ENCODE measurements around the gene NRN1L.
A peak's percentile ranks its signal among the peaks of the same experiment; 100 is the strongest.
"Not testable (repeated sequence)": the region's sequence is repeated elsewhere in the genome, so short reads cannot be mapped to it uniquely, and the experiment has no call there.

The NRN1L gene

GRCh38 chr16:67883872-67884261, 818 bp upstream of the NRN1L start:
- DNase-seq = peak; percentile 78

DNA sequence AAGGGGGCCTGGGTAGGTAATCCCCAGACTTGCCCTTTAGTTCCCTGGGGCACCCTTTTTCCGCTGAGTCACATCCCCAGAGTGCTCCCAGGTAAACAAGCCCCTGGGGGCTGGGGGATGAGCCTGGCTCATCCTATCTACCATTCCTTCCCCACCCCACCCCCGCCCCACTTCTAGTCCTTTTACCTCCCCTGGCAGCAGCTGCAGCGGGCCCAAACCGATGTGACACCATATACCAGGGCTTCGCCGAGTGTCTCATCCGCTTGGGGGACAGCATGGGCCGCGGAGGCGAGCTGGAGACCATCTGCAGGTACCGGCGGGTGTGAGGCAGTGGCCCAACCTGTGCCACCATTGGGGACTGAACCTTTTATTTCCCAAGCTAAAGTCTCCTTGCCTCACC, 860 bp downstream of the NRN1L start:
- no peak for DNase-seq

- DNase-seq = no peak
These were observed 1.3 kb downstream of the NRN1L start for GRCh38 chr16:67885976-67886375.

GRCh38 chr16:67886387-67886786, 1.7 kb downstream of the NRN1L start:
- DNase-seq = no peak

- DNase-seq = no peak
These were observed 3.6 kb downstream of the NRN1L start for GRCh38 chr16:67888331-67888730.

GRCh38 chr16:67892375-67892774, 7.7 kb downstream of the NRN1L start:
- no peak for DNase-seq

DNA sequence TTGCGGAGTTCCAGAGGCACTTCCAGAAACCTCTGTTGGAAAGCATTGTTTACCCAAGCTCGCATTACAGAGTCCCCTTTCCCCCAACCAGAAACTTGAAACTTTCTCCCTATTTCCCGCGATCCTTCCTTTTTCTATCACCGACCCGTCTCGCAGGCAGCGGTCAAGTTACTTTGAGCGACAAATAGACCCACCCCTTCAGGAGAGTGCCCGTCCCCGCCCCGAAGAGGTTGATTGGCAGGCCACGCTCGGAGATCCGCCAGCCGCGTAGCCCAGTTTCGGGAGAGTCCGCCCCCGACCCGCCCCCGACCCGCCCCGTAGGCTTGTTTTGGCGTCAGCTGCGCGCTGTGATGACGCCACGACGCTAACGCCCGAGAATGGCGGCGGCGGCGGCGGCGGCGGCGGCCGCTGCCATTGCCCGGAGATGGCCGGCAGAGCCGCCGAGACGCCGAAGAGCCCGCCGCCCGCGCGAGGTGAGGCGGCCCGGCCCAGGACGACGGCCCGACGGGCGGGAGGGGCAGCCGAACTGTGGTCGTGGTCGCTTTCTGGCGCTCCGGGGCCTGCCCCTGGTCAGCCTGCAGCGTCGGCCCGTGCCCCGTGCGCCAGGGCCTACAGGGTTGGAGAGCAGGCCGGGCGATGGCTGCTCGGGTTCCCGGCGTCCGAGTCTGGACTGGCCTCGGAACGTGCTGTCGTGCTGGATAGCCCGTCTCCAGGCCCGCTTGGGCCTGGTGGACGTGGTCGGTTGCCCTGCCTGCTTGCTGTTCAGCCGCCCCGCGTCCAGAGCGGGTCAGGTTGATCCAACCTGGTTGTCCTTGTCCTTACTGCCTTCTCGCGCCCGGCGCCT, 8.4 kb downstream of the NRN1L start, which contains the start of gene PSKH1:
PSKH1 (plus strand) TSS at position 356 of the 844 bp plus-strand sequence. CDS start 15,496 bp downstream, outside the sequence.
- DNase-seq = peak; percentile 90

DNA sequence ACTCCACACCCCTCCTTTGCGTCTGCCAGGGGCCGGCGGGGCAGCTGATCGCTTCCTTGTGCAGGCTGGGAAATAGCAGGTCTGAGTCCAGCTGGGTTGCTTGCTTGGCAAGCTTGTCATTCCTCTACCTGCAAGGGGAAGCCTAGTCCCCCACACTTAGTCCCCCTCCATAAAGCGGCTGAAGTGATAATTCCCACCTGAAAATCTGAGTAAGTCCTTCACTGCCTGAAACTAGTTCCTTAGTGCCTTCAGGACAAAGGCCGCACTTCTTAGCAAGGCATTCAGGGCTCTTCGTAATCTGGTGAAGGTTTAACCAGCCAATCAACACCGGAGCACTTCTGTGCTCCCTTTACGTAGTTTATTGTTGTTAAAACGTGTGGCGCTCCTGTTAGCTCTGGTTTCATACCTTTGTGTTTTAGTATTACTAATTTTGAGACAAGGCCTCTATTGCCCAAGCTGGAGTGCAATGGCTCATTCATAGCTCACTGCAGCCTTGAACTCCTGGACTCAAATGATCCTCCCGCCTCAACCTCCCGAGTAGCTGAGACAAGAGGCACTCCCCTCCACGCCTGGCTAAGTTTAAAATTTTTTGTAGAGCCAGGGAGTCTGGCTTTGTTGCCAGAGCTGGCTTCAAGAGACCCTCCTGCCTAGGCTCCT, 9.2 kb downstream of the NRN1L start:
- DNase-seq = no peak

DNA sequence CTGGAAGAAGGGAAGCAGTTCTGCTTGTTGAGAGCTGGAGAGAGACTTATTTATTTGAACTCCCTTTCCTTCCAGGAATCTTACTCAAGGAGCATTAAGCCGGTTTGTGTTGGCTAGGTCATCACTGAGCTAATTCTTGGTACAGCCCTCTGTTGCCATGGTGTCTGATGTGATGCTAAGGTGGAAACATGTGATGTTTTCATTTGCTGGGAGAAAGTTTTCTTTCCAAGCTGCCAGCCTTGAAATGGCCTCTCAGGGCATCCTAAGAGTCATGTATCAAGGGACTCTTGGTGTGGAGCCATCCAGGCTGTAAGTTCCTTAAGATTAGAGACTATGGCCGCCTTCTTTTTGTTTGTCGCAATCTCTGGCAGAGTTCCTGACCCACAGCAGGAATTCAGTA, 12.5 kb downstream of the NRN1L start:
- DNase-seq = no peak

- no peak for DNase-seq
These were observed 17.0 kb downstream of the NRN1L start for GRCh38 chr16:67901734-67902133.

DNA sequence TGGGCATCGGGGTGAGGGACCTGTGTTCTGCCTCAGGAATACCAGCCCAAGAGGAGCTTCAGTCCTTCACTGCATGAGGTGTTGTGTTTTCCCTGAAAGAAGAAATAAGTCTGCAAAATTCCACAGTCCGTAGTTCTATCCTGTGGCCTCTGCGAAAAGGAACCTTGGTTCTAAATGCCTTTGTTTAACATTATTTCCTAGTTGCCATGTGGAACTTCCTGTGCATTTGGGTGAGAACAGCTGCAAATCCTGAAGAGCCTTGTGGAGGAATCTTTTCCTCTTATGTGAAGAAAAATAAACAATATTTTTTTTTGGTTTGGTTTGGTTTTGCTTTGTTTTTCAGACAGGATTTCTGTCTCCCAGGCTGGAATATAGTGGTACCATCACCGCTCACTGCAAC, 18.1 kb downstream of the NRN1L start:
- no peak for DNase-seq

DNA sequence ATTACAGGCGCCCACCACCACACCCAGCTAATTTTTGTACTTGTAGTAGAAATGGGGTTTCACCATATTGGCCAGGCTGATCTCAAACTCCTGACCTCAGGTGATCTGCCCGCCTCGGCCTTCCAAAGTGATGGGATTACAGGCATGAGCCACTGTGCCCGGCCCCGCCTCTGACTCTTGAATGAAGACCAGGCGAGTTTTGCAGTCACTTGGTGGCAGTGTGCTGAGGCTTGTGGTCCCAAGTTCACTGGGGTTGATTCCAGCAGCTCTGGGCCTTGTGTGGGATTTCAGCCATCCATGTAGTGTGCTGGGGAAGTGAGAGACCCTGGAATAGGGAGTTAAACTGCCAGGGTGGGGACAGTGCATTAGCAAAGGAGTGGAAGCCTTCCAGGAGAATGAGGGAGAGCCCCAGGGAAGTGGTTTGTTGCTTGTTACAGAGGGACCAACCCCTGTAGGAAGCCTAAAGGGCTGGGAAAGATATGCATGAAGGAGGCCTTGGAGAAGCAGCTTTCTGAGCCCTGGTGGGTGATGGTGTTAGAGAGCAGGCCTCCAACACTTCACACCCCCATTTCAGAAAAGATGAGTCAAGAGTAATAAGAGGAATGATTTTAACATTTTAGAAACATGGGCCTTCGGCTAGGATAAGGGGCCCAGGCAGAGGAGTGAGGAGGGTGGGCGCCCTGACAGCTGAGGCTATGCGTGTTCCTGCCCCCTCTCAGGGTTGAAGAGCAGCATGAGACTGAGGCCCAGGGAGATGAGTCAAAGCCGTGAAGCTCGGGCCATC, 22.9 kb downstream of the NRN1L start:
- DNase-seq = no peak

DNA sequence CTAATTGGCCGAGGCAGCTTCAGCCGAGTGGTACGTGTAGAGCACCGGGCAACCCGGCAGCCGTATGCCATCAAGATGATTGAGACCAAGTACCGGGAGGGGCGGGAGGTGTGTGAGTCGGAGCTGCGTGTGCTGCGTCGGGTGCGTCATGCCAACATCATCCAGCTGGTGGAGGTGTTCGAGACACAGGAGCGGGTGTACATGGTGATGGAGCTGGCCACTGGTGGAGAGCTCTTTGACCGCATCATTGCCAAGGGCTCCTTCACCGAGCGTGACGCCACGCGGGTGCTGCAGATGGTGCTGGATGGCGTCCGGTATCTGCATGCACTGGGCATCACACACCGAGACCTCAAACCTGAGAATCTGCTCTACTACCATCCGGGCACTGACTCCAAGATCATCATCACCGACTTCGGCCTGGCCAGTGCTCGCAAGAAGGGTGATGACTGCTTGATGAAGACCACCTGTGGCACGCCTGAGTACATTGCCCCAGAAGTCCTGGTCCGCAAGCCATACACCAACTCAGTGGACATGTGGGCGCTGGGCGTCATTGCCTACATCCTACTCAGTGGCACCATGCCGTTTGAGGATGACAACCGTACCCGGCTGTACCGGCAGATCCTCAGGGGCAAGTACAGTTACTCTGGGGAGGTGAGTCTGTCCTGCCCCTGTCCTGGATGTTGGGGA, 24.5 kb downstream of the NRN1L start:
- DNase-seq = no peak

- no peak for DNase-seq
These were observed 25.5 kb downstream of the NRN1L start for GRCh38 chr16:67910158-67910557.

- DNase-seq = no peak
These were observed 30.2 kb downstream of the NRN1L start for GRCh38 chr16:67914758-67915495.

DNA sequence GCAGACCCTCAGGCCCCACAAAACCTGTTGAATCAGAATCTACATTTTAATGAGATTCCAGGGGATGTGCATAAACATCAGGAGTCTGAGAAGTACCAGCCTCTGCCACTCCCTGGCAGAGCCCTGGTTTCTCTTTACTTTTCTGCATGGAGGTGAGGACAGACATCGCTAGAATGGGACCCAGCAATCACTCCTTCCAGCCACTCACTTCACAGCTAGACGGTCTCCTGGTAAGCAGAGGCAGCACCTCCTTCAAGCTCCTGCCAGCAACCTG, 30.7 kb downstream of the NRN1L start:
- not testable (repeated sequence) for DNase-seq

- no peak for DNase-seq
These were observed 31.4 kb downstream of the NRN1L start for GRCh38 chr16:67915831-67916723.

DNA sequence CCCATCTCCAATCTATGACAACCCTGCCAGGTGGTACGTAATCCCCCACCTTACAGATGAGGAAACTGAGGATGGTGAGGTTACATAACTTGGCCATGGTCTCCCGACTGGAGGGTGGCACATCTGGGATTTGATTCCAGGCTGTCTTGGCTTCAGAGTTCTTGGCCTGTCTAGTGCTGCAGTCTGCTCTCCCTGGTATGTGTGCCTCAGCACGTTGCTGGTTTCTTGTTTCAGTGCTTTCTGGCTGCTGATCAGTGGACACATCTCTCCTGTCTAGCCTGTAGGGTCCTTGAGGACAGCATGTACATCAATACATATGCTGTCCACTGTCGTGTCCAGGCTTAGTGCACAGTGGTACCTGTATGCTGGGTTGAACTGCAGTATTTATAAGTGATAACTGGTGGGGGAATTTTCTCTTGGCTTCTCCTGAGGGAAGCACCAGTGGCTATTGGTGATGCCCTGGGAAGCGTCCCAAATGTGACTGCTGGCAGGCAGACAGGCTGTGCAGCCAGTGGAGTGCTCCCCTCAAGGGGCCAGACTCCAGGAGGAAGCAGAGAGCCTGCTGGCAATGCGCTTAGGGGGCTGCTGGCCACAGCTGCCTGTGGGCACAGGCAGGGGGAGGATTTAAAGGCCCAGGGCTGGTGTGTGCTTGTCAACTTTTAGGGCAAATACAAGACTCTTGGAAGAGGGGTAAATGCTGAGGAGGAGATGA, 32.6 kb downstream of the NRN1L start:
- DNase-seq = no peak

DNA sequence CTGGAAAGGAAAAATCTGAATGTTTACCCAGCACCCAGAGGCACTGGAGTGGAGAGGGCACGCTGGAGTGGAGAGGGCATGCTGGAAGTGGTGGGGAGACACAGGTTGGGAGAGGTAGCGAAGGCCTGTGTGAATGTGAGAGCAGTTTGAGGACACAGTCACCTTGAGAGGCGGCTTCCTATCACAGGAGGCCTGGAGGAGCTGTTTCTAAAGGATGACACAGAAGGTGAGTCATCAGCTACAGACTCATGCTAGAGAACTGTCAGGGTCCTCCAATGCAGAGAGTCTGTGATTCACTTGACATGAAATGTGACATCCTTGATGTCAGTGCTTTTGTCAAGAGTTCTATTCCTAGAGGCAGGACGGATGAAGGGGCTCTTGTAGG, 33.2 kb downstream of the NRN1L start:
- DNase-seq = no peak

- DNase-seq = no peak
These were observed 35.0 kb downstream of the NRN1L start for GRCh38 chr16:67919622-67920221.
